H1 (cell line): ENCODE data around the gene PARP15. TPM values are rescaled to one million over a fixed set of nuclear protein-coding genes. Genes with fewer than 3 reads are reported as not detected.

Source experiments
- CTCF ChIA-PET: fragments of 300-600 bp; sonication (Branson Sonifier 250); formaldehyde crosslinking; loops from one replicate; lab custom pipeline; 2021; ENCODE audit not compliant: partially characterized antibody; lab: Charles Lee
- POLR2A ChIA-PET: fragments of 300-600 bp; sonication (Branson Sonifier 250); formaldehyde crosslinking; loops from one replicate; lab custom pipeline; 2021; ENCODE audit warnings: inconsistent platforms; ENCODE audit not compliant: partially characterized antibody; lab: Charles Lee
- DNase-seq, 2 experiments: peaks; one replicate each; pipeline versions ENCODE4 v3.0.0 to v3.0.0-alpha.2; 2010 to 2022; ENCODE audit warnings: low spot score in 2 of 2, low read depth in 1 of 2, mixed read lengths in 1 of 2
- FAIRE-seq: peaks from 2 replicates; lab custom pipeline; 2011; peaks lifted over from hg19 to GRCh38; lab: Jason Lieb, UNC
- H2AFZ ChIP-seq: 2 replicates; pipeline ENCODE4 v1.8.1; 2012; ENCODE audit warnings: low read length, inconsistent platforms
- H2AK5ac ChIP-seq: 2 replicates; pipeline ENCODE4 v1.6.1; 2013; ENCODE audit warnings: low read depth, low read length
- H2BK120ac ChIP-seq: replicated peaks from 2 replicates; pipeline ENCODE3; 2013; ENCODE audit warnings: low read depth, low read length, inconsistent platforms
- H2BK12ac ChIP-seq: 2 replicates; pipeline ENCODE4 v1.6.1; 2013; ENCODE audit warnings: low read depth, low read length
- H2BK15ac ChIP-seq: 2 replicates; pipeline ENCODE4 v1.6.1; 2013; ENCODE audit warnings: low read length
- H2BK20ac ChIP-seq: 2 replicates; pipeline ENCODE4 v1.6.1; 2013; ENCODE audit warnings: low read length
- H2BK5ac ChIP-seq: 2 replicates; pipeline ENCODE4 v1.6.1; 2013; ENCODE audit warnings: low read depth, low read length
- H3K14ac ChIP-seq: 2 replicates; pipeline ENCODE4 v1.6.1; 2013; ENCODE audit warnings: inconsistent platforms; ENCODE audit not compliant: insufficient read length
- H3K18ac ChIP-seq: 2 replicates; pipeline ENCODE4 v1.6.1; 2013; ENCODE audit warnings: low read length; ENCODE audit errors: extremely low read depth
- H3K23ac ChIP-seq: 2 replicates; pipeline ENCODE4 v1.6.1; 2013; ENCODE audit warnings: inconsistent platforms; ENCODE audit not compliant: insufficient read length
- H3K23me2 ChIP-seq: 2 replicates; pipeline ENCODE4 v1.6.1; 2013; ENCODE audit warnings: low read depth, low read length
- H3K27ac ChIP-seq: 2 replicates; pipeline ENCODE4 v1.6.1; 2011; ENCODE audit warnings: low read depth, low read length, inconsistent platforms
- H3K27me3 ChIP-seq, 4 experiments: replicated peaks in 1 of 4; 1 replicate in 1 of 4; 2 replicates in 3 of 4; pipeline versions ENCODE4 v1.6.1 to v1.8.1; 2011 to 2013; ENCODE audit warnings: low read length in 3 of 4, mild to moderate bottlenecking in 3 of 4, inconsistent platforms in 2 of 4, mixed read lengths in 2 of 4, moderate library complexity in 1 of 4; ENCODE audit not compliant: control insufficient read depth in 3 of 4, insufficient read depth in 3 of 4; ENCODE audit errors: extremely low read depth in 1 of 4
- H3K36me3 ChIP-seq, 4 experiments: 2 replicates each; pipeline versions ENCODE4 v1.6.1 to v1.8.1; 2011 to 2013; ENCODE audit warnings: mild to moderate bottlenecking in 4 of 4, low read length in 3 of 4, moderate library complexity in 2 of 4, control low read depth in 1 of 4, inconsistent platforms in 1 of 4; ENCODE audit not compliant: insufficient read depth in 4 of 4, control insufficient read depth in 2 of 4
- H3K4ac ChIP-seq: replicated peaks from 2 replicates; pipeline ENCODE3; 2013; ENCODE audit warnings: low read length, low read depth, mixed read lengths, inconsistent platforms; ENCODE audit not compliant: insufficient read length
- H3K4me1 ChIP-seq, 4 experiments: replicated peaks in 1 of 4; 1 replicate in 1 of 4; 2 replicates in 3 of 4; pipeline versions ENCODE4 v1.6.1 to v1.8.1; 2011 to 2013; ENCODE audit warnings: low read length in 3 of 4, inconsistent platforms in 2 of 4, mixed read lengths in 1 of 4; ENCODE audit not compliant: insufficient read depth in 4 of 4, control insufficient read depth in 3 of 4
- H3K4me2 ChIP-seq, 2 experiments: 2 replicates each; pipeline versions ENCODE4 v1.6.1 to v1.8.1; 2011 to 2013; ENCODE audit warnings: low read depth in 2 of 2, low read length in 2 of 2, control low read depth in 1 of 2, inconsistent platforms in 1 of 2, mild to moderate bottlenecking in 1 of 2; ENCODE audit not compliant: insufficient read depth in 1 of 2
- H3K4me3 ChIP-seq, 4 experiments: fragments of 200-600, 300-600 bp in 1 of 4; sonication (generic), shearing (Covaris generic), sonication (Bioruptor Twin) in 1 of 4; 2 replicates each; pipeline versions ENCODE4 v1.5.1 to v1.8.1; 2011 to 2016; ENCODE audit warnings: low read length in 4 of 4, low read depth in 3 of 4, control low read depth in 2 of 4, inconsistent platforms in 2 of 4, mild to moderate bottlenecking in 2 of 4, mixed read lengths in 1 of 4, moderate library complexity in 1 of 4; ENCODE audit not compliant: insufficient read depth in 2 of 4; ENCODE audit errors: extremely low read depth in 1 of 4
- H3K56ac ChIP-seq: replicated peaks from 2 replicates; pipeline ENCODE3; 2013; ENCODE audit warnings: low read depth, mild to moderate bottlenecking, mixed read lengths, low read length, inconsistent platforms; ENCODE audit not compliant: insufficient read length
- H3K79me1 ChIP-seq: 2 replicates; pipeline ENCODE4 v1.6.1; 2013; ENCODE audit warnings: low read depth, low read length, control low read depth
- H3K79me2 ChIP-seq, 2 experiments: 2 replicates each; pipeline versions ENCODE4 v1.6.1 to v1.8.1; 2012 to 2013; ENCODE audit warnings: low read length in 2 of 2, mild to moderate bottlenecking in 2 of 2, inconsistent platforms in 1 of 2; ENCODE audit not compliant: insufficient read depth in 2 of 2, control insufficient read depth in 1 of 2
- H3K9ac ChIP-seq, 4 experiments: replicated peaks in 1 of 4; 1 replicate in 1 of 4; 2 replicates in 3 of 4; pipeline versions ENCODE4 v1.6.1 to v1.8.1; 2011 to 2013; ENCODE audit warnings: low read depth in 3 of 4, low read length in 3 of 4, control low read depth in 2 of 4, mild to moderate bottlenecking in 2 of 4, moderate library complexity in 2 of 4, inconsistent platforms in 1 of 4; ENCODE audit errors: extremely low read depth in 1 of 4
- H3K9me3 ChIP-seq, 2 experiments: 2 replicates each; pipeline versions ENCODE4 v1.6.1 to v1.8.1; 2012 to 2013; ENCODE audit warnings: mild to moderate bottlenecking in 2 of 2, moderate library complexity in 2 of 2, control low read depth in 1 of 2, inconsistent platforms in 1 of 2, low read depth in 1 of 2, low read length in 1 of 2, mixed read lengths in 1 of 2; ENCODE audit not compliant: insufficient read depth in 2 of 2
- H4K20me1 ChIP-seq, 2 experiments: replicated peaks in 1 of 2; 2 replicates each; pipeline versions ENCODE3 to v1.8.1; 2011 to 2013; ENCODE audit warnings: inconsistent platforms in 2 of 2, low read length in 2 of 2, mild to moderate bottlenecking in 1 of 2; ENCODE audit not compliant: insufficient read depth in 2 of 2, control insufficient read depth in 1 of 2
- H4K5ac ChIP-seq: 2 replicates; pipeline ENCODE4 v1.6.1; 2013; ENCODE audit warnings: low read length, low read depth, mixed read lengths, inconsistent platforms; ENCODE audit not compliant: insufficient read length
- H4K8ac ChIP-seq: 2 replicates; pipeline ENCODE4 v1.8.0; 2013; ENCODE audit warnings: mild to moderate bottlenecking, moderate library complexity, low read length, inconsistent platforms; ENCODE audit not compliant: insufficient read depth; ENCODE audit errors: extremely low read depth
- H4K91ac ChIP-seq: replicated peaks from 2 replicates; pipeline ENCODE3; 2013; ENCODE audit warnings: low read length, mixed read lengths, inconsistent platforms; ENCODE audit not compliant: insufficient read length
- E2F6 ChIP-seq: IDR thresholded peaks from 2 replicates; pipeline ENCODE4 v1.6.1; 2012; ENCODE audit warnings: inconsistent platforms
- EGR1 ChIP-seq: IDR thresholded peaks from 2 replicates; pipeline ENCODE4 v1.6.1; 2011; ENCODE audit warnings: low read depth, low read length, borderline replicate concordance
- POLR2A ChIP-seq, 2 experiments: IDR thresholded peaks; 1 replicate in 1 of 2; 2 replicates in 1 of 2; pipeline ENCODE4 v1.6.1; 2011; ENCODE audit warnings: low read depth in 2 of 2, low read length in 2 of 2, mild to moderate bottlenecking in 2 of 2; ENCODE audit errors: control extremely low read depth in 1 of 2
- POLR2AphosphoS5 ChIP-seq: IDR thresholded peaks from 2 replicates; pipeline ENCODE4 v1.6.1; 2011; ENCODE audit warnings: low read depth, low read length
- TAF7 ChIP-seq: optimal IDR thresholded peaks from 2 replicates; pipeline ENCODE3; 2011; ENCODE audit warnings: low read depth, mild to moderate bottlenecking, inconsistent platforms, low read length, moderate library complexity, borderline replicate concordance
- ZNF274 ChIP-seq: IDR thresholded peaks from 2 replicates; pipeline ENCODE4 v1.7.0; 2012; ENCODE audit warnings: low read length, borderline replicate concordance; ENCODE audit errors: extremely low read depth
- WGBS, 2 experiments: shearing (Covaris generic) in 1 of 2; methylation state at CpG; one replicate each; pipeline versions ENCODE4 v1.1.6 to v1.1.7; 2013 to 2015; ENCODE audit warnings: low lambda C conversion rate in 2 of 2, mixed read lengths in 2 of 2, inconsistent platforms in 1 of 2, low coverage in 1 of 2, missing lambda C conversion rate in 1 of 2; ENCODE audit not compliant: insufficient replicate concordance in 2 of 2, insufficient coverage in 1 of 2, insufficient read length in 1 of 2; ENCODE audit errors: extremely low coverage in 1 of 2, missing lambda C conversion rate in 1 of 2; 5-methylcytosine and 5-hydroxymethylcytosine counted together
- polyA plus RNA-seq, 7 experiments: library from polyadenylated mRNA; depleted of rRNA in 3 of 7; stranded (reverse) in 5 of 7; unstranded in 2 of 7; fragments of >200 nt in 5 of 7; fragments of 200-250 nt in 2 of 7; gene quantifications; 1 replicate in 5 of 7; 2 replicates in 1 of 7; 4 replicates in 1 of 7; pipeline versions ENCODE4 v1.2.1 to v1.2.3, GENCODE V29; 2011 to 2013; ENCODE audit warnings: missing spikeins in 2 of 7, mixed read lengths in 2 of 7
- total RNA-seq: library from RNA; stranded (reverse); fragmentation: NEBNext Ultra II Directional; extraction: Animal tissue kit (Norgen Biotek cat#: 25700); gene quantifications from 2 replicates; pipeline ENCODE4 v1.2.1, GENCODE V29; 2021

The PARP15 gene
- total and polyA plus RNA-seq, 2 of the 8 experiments (the other 6 are each of a cell fraction or from before 2014, with no cell fraction given) = 0.37 to 0.45 TPM

- no peak overlapping the region for H2BK120ac ChIP-seq
- no peak overlapping the region for H2BK12ac ChIP-seq
- no peaks in the 10 kb centered on the region for H3K4me1 ChIP-seq
- no peaks in the 10 kb centered on the region for H4K20me1 ChIP-seq
- no peak overlapping the region for H3K14ac ChIP-seq
- ChIA-PET CTCF (interaction anchor here (0.7 to 3.9 kb wide), 5 partner anchors 8 to 318 kb away, joined by 3 to 18 read pairs (median 5); no protein-coding TSS in a partner anchor), POLR2A (no interaction called here)
- DNase-seq (no peak), FAIRE-seq (no peak)
- no peak overlapping the region for H3K4me2 ChIP-seq
- H2BK5ac ChIP-seq = no peak overlapping the region
- no peak overlapping the region for H2AFZ ChIP-seq
- H3K4ac ChIP-seq = no peak overlapping the region
- no peaks in the 10 kb centered on the region for H3K27me3 ChIP-seq
- H3K18ac ChIP-seq = no peak overlapping the region
- no peak overlapping the region for H3K56ac ChIP-seq
- no peaks in the 10 kb centered on the region for H3K36me3 ChIP-seq
- no peak overlapping the region for H3K27ac ChIP-seq
- H3K9ac ChIP-seq = no peak overlapping the region
- no peak overlapping the region for H4K8ac ChIP-seq
- no peak overlapping the region for H2AK5ac ChIP-seq
- H3K23ac ChIP-seq = no peak overlapping the region
- 100% methylated on average over 1 of the region's 1 CpG; no CpG with 5 or more reads in 1 of the 2 experiments for WGBS, 2 experiments
- H3K79me1 ChIP-seq = no peaks in the 10 kb centered on the region
- H2BK20ac ChIP-seq = no peak overlapping the region
- no peaks in the 10 kb centered on the region for H3K23me2 ChIP-seq
- H4K5ac ChIP-seq = no peak overlapping the region
- H3K9me3 ChIP-seq = peaks cover 0 to 3% of the 10 kb centered on the region in 2 experiments; a peak in 1 of 4 replicates
- no peaks in the 10 kb centered on the region for H3K79me2 ChIP-seq
- H4K91ac ChIP-seq = no peak overlapping the region
- no peak overlapping the region for H2BK15ac ChIP-seq
- no peak overlapping the region for H3K4me3 ChIP-seq
- no peak for TF ChIP-seq TAF7
- TF ChIP-seq E2F6 = no peak
- TF ChIP-seq EGR1 = no peak
- no peak for TF ChIP-seq POLR2AphosphoS5
- no peak for TF ChIP-seq ZNF274
- TF ChIP-seq POLR2A (IDR thresholded peaks at IDR 0.05; ENCODE audit: control extremely low read depth in 1 of 2, low read depth in 2 of 2, low read length in 2 of 2) = no peak
Measured at GRCh38 chr3:122629763-122630162, 52.3 kb downstream of the PARP15 start.
